GM18519 (cell line): ENCODE measurements around the gene DST.

Source experiments
- ATAC-seq: cut with Tn5 transposase; IDR thresholded peaks from one replicate; pipeline ENCODE4 v1.9.1; 2021; ENCODE audit warnings: mild to moderate bottlenecking, moderate library complexity; ENCODE audit not compliant: unreplicated experiment, low FRiP score

Gene DST

GRCh38 chr6:56491606-56492328 lies 150.9 kb downstream of the DST start:
- no peak for ATAC-seq

- no peak for ATAC-seq
Observed at GRCh38 chr6:56490993-56491392, 151.7 kb downstream of the DST start.

GRCh38 chr6:56489559-56489958 lies 153.1 kb downstream of the DST start:
- no peak for ATAC-seq

- no peak for ATAC-seq
Observed at GRCh38 chr6:56488281-56488680, 154.4 kb downstream of the DST start.

GRCh38 chr6:56486681-56487080 lies 156.0 kb downstream of the DST start:
- no peak for ATAC-seq

- no peak for ATAC-seq
Observed at GRCh38 chr6:56484669-56485068, 158.0 kb downstream of the DST start.

GRCh38 chr6:56483929-56484328 lies 158.8 kb downstream of the DST start:
- no peak for ATAC-seq

GRCh38 chr6:56482525-56482924 lies 160.2 kb downstream of the DST start:
- ATAC-seq, result no peak

- no peak for ATAC-seq
Observed at GRCh38 chr6:56481957-56482356, 160.7 kb downstream of the DST start.

- no peak for ATAC-seq
Observed at GRCh38 chr6:56480654-56481337, 161.9 kb downstream of the DST start.

- no peak for ATAC-seq
Observed at GRCh38 chr6:56480246-56480645, 162.4 kb downstream of the DST start.

- no peak for ATAC-seq
Observed at GRCh38 chr6:56479381-56479780, 163.3 kb downstream of the DST start.

- ATAC-seq, result no peak
Observed at GRCh38 chr6:56478202-56478601, 164.5 kb downstream of the DST start.

- no peak for ATAC-seq
Observed at GRCh38 chr6:56477241-56477640, 165.4 kb downstream of the DST start.

- ATAC-seq, result no peak
Observed at GRCh38 chr6:56475736-56476457, 166.8 kb downstream of the DST start.

- no peak for ATAC-seq
Observed at GRCh38 chr6:56474532-56474931, 168.2 kb downstream of the DST start.

GRCh38 chr6:56463443-56463842 lies 179.2 kb downstream of the DST start:
- no peak for ATAC-seq

- no peak for ATAC-seq
Observed at GRCh38 chr6:56459030-56459805, 183.5 kb downstream of the DST start.

GRCh38 chr6:56458324-56458884 lies 184.3 kb downstream of the DST start:
- no peak for ATAC-seq

- ATAC-seq, result no peak
Observed at GRCh38 chr6:56456785-56457184, 185.9 kb downstream of the DST start.
